GM19043 (cell line): ENCODE data around the gene EVX2.

Source experiments
- ATAC-seq: cut with Tn5 transposase; IDR thresholded peaks from one replicate; pipeline ENCODE4 v1.9.1; 2021; ENCODE audit warnings: low read depth; ENCODE audit not compliant: unreplicated experiment

EVX2 gene

DNA sequence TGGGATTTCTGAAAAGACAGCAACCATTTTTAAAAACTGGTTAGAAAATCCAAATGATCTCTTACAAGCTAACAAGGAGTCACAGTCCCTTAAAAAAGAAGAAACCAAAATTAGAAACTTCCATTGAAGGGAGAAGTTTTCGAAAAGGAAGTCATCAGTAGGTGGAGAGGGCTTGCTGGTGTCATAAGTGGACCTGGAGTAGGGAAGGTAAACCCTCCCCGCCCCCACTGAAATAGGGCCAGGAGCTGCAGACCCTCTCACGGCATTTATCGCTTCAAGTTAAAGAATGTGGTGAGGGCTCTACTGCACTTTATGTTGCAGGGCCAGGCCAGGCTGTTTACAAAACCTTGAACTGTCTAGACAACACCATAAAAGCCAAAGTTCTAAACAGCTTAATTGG is 26.2 kb upstream of the EVX2 start:
- no peak for ATAC-seq

DNA sequence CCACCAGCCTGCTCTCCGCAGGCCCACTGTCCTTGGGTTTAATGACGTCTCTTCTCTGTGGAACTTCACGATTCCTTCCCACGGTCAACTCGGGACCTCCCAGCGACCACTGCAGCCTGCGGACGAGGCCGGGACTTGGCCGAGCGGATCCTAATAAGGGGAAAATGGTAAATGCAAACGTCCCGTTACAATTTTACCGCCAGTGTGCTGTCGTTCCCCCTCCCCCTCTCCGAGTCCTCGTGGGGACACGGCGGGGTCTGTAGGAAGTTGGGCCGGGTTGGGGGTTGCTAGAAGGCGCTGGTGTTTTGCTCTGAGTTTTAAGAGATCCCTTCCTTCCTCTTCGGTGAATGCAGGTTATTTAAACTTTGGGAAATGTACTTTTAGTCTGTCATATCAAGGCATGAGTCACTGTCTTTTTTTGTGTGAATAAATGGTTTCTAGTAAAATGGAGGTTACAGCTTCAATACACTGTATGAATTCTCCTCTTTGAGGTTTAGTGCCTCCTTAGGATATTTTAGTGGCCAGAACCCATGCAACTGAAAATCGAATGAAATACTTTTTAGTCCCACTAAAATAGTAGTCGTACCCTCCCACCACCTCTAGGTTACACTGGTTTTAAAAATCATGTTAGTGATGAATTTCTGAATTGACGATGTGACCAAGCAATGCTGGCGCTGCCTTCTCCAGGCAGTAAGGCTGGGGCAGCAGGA is 25.6 kb upstream of the EVX2 start:
- no peak for ATAC-seq

DNA sequence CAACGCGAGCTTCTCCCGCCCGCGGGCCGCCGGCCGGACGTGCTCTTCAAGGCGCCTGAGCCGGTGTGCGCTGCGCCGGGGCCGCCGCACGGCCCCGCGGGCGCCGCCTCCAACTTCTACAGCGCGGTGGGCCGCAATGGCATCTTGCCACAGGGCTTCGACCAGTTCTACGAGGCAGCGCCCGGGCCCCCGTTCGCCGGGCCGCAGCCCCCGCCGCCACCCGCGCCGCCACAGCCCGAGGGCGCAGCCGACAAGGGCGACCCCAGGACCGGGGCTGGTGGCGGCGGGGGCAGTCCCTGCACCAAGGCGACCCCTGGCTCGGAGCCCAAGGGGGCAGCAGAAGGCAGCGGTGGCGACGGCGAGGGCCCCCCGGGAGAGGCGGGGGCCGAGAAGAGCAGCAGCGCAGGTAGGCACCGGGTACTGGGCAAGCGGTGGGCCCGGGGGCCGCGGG is 24.0 kb upstream of the EVX2 start:
- ATAC-seq = no peak

DNA sequence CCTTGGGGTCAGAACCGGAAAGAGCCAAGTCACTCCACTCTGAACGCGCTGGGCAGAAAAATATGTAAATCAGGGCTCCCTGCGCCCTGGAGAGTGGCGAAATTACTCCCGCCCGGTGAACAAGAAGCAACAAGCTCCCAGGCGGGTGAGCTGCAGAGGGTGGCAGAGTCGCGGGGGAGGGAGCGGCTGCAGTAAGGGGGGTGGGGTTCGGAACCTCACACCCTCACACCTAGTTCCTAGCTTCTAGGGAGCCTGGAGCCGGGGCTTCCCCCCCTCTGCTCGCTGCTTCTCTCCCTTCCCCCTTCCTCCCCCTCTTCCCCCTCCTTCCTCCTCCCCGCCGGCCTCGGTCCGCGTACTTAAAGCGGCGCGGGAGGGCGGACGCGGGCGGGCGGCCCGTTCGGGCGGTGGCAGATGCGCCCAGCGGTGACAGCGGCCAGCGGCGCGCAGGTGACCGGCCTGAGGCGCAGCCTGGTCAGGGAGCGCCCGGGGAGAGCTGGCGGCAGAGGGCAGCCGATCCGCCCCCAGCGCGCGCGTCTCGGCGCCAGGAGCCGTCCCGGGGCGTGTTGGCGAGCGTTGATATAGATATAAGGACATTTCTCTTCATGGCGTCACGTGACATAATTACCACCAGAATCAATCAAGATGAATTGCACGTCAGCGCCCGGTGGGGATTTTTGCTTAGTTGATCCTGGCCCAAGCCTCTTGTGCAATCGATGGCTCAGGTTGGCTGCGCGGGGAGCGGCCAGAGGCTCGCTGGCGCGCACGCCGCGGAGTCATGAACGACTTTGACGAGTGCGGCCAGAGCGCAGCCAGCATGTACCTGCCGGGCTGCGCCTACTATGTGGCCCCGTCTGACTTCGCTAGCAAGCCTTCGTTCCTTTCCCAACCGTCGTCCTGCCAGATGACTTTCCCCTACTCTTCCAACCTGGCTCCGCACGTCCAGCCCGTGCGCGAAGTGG is 23.1 kb upstream of the EVX2 start, which contains the start of gene HOXD11:
Gene HOXD11 (plus strand): TSS at position 700 of the 959 bp plus-strand sequence. CDS start 76 bp downstream, at position 776.
- no peak for ATAC-seq

DNA sequence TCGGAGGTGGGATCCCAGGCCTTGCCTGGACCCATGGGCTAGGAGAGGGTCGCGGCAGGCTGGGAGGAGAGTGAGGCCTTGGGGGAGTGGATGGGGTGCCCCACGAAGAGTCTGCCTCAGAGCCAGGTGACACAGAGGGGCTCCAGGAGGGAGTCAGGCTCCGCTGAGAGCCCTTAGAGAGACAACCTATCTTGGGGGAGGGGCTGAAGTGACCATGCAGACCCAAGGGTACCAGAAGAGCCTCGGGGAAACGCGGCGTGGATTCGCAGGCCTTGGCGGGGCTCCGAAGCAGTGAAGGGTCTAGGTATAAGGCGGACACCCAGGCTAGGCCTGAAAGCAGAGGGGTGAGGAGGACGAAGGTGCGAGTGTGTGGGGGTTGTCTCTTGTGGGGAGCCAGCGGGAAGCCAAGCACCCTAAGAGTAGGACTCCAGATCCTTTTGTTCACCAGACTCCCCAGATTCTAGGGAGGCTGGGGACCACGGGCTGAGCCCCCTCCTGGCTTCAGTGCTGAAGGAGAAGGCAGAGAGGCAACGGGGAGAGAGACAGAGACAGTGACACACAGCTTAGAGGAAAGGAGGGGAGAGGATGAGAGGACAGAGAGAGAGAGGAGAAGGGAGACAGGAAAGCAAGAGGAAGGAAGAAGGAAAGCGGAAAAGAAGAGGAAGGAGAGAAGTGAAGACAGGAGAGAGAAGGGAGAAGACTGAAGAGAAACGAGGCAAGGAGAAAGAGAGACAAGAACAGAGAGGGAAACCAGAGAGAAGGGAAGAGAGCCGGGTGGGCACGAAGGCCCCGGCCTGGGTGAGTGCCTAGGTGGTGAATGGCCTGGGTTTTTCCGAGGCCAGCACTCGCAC is 22.2 kb upstream of the EVX2 start:
- no peak for ATAC-seq

DNA sequence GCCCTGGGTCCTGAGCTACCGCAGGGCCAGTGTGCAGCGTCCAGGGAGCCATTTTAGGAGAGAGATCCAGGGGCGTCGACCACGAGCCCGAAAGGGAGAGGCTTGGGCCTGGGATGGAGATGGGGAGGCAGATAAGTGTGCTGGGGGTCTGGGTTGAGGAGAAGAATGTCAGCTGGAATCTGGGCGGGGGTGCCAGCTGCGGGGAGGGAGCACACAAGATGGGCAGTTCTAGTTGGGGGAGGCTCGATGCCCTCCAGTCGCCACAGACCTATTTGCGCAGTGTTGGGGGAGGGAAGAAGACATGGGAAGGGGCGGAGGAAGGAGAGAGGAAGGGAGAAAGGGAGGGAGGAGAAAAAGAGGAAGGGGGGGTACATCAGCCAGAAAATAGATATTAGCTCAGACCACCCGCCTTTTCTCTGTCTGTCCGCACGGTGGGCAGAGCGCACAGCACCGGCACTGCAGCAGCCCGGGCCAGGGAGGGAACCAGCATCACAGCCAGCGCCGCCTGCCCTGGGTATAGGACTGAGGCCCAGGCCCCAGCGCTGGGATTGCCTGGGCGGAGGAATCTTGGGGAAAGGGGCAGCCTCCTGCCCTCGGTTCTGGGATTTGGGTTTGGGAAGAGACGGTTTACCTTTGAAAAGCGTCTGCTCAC is 21.4 kb upstream of the EVX2 start:
- ATAC-seq = no peak

DNA sequence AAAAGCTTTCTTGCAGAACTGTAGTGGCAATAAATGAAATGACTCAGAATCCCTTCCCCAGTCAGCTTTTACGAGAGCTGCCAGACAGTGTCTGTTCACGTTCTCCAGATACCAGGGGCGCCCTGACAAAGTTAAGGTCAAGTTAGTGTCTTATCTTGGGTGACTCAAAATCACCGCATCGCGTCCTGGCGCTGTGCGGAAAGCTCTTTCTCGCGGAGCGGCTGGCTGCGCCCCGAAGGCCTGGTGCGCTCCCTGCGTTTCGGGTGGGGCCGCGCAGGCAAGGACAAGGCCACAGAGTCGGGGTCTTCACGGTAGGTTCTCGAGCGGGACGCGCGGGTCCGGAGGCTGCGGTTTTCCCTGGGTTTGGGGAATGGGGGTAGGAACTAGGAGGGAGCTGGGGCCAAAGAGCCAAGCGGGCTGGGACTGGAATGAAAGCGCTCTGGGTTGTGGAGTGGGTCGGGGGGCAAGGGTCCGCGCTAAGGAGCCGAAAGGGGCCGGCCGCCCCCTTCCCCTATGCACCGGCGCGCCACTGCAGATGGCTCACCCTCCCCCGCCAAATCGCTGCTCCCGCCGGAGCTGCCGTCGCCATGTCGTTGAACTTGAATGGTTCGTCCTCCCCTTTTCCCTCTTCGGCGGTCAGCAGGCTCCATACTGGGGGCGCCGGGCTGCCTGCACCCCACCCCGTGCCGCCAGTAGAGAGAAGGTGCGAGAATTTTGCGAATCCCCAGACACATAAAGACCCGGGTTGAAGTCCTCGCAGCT is 20.7 kb upstream of the EVX2 start:
- no peak for ATAC-seq

DNA sequence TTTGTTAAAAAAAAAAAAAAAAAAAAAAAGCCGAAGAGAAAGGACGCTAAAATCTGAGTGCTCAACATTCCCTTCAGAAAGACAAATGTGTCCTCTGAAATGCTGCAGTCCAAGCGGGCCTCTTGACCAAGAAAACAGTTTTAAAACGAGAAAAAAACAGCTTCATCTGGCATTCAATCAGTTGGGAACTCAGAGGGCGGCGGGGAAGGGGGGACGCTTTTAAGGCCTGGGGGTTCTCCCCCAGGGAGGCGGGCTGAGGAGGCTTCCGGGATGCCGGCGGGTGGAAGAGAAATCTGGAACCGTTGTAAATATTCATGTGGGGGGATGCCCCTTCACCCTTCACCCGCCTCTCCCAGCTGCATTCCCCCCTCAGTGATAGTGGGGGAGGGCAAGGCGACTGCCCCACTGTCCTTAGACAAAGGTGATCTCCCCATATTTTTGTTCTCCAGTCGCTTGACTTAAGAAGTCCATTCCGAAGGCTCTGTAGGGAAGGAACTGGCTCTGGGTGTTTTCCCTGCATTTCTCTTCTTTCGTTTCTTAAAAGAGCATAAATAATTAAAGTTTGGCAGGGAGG is 20.1 kb upstream of the EVX2 start:
- ATAC-seq = no peak

DNA sequence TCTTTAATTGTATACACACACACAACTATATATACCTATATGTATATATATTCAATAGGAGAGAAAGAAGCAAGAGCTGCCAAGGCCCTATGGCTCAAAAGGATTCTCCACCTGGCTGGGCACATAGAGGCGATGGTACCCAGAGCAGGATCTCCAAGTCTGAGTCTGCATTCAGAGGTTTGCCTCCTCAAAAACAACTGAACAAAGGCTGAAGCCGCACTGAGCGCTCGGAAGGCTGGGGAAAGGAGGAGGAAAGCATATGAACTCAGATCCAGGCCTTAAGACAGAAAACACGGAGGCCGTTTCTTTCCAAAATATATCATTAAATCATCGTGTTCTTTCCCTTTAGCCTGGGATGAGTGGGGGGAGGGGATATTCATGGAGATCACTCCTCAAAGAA is 19.4 kb upstream of the EVX2 start:
- ATAC-seq = no peak

DNA sequence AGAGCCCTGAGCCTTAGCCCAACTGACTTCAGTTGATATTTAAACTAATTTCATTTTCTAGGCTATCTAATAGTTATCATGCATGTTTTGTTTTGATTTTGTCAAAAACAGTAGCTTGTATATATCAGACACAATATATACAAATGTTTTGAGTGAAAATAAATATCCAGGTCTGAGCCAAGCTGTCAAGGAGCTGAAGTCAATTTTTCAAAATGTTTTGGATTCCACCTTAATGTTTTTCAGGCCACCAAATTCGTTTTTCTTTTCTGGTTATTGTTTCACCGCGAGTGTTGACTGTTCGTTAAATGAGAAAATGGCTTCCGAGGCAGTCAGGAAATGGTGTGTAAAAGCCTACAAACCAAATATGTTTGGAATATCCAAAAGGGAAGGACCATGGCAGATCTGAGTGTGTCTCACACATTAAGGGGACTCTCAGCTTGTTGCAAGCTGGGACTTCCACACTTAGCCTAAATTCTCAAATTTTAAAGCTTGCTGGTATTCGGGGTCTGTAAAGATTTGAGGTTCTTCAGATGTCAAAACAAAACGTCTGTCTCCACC is 18.6 kb upstream of the EVX2 start:
- no peak for ATAC-seq

DNA sequence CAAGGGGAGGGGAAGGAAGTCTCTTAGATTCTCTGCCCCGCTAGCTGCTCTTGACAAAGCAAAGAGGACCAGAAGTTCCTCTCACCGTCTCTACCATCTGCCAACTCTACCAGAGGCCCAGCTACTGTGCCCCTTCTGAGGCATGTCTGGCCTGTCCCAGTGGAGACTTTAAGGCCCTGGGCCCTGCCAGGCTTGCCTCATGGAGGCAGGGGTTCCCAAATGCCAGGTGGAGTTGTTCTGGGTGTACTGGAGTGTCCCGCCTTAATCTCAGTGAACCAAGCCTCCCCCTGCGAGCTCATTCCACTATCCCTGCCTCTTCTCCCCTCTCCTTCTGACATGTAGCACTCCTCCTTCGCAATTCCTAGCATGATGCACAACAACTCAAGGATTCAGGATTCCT is 18.1 kb upstream of the EVX2 start:
- ATAC-seq = no peak

DNA sequence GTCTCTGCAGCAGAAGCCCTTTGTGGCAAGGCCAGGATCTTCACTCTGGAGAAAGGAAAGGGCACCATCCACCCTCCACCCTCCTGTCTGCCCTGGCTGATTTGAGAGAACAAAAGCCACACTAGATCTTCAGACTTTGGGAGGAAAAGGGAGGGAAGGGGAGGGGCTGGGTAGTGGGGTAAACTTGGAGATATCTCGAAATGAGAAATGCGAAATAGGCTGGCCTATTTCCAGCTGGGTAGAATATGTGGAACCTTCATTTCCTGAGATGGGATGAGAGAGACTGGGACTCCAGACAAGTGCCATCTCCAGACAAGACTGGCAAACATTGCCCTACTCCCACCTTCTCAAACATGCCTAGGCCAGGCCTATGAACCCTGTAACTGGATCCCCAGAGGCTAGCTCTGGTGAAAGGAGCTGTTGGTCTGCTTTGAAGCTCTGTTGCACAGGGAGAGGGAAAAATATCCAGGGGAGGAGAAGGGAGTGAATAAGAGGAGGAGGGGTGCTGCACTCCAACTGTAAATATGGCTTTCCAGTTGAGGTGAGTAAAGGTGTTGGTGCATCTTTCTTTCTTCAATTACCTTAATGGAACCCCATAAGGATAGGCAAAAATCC is 17.6 kb upstream of the EVX2 start:
- no peak for ATAC-seq

DNA sequence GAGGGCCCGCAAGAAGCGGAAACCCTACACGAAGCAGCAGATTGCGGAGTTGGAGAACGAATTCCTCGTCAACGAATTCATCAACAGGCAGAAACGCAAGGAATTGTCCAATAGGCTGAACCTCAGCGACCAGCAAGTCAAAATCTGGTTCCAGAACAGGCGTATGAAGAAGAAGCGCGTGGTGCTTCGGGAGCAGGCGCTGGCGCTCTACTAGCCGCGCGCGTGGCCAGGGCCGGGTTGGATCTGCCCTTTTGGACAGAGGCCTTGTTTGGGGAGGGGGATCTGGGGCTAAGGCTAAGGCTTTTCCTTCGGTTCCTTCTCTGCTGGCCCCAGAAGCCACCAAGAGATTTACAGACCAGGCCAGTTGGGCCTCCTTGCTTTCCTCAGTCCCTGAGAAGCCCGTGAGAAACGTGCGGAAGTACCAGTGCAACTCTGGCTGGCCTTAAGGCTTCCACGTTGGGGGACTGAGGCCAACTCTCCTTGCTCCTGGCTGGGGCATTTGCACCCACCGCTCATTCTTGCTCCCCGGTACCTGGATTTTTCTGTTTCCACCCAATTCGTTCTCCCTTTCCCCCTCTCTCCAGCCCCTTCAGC is 16.9 kb upstream of the EVX2 start:
- ATAC-seq = no peak

DNA sequence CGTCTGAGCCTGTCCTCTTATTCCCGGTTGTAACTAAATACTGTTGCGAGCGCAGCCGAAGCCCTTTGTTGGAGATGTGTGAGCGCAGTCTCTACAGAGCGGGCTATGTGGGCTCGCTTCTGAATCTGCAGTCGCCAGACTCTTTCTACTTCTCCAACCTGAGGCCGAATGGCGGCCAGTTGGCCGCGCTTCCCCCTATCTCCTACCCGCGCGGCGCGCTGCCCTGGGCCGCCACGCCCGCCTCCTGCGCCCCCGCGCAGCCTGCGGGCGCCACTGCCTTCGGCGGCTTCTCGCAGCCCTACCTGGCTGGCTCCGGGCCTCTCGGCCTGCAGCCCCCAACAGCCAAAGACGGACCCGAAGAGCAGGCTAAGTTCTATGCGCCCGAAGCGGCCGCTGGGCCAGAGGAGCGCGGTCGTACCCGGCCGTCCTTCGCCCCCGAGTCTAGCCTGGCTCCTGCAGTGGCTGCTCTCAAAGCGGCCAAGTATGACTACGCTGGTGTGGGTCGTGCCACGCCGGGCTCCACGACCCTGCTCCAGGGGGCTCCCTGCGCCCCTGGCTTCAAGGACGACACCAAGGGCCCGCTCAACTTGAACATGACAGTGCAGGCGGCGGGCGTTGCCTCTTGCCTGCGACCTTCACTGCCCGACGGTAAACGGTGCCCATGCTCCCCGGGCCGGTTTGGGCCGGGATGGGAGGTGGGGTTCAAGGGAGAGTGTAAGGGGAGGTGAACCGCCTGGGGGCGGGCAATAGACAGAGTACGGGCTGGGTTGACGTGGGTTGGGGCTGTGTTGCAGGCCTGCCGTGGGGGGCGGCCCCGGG is 16.2 kb upstream of the EVX2 start, which contains the start of gene HOXD12:
Gene HOXD12 (plus strand): TSS at position 68 of the 819 bp plus-strand sequence. CDS start 7 bp downstream, at position 75.
- ATAC-seq = no peak

DNA sequence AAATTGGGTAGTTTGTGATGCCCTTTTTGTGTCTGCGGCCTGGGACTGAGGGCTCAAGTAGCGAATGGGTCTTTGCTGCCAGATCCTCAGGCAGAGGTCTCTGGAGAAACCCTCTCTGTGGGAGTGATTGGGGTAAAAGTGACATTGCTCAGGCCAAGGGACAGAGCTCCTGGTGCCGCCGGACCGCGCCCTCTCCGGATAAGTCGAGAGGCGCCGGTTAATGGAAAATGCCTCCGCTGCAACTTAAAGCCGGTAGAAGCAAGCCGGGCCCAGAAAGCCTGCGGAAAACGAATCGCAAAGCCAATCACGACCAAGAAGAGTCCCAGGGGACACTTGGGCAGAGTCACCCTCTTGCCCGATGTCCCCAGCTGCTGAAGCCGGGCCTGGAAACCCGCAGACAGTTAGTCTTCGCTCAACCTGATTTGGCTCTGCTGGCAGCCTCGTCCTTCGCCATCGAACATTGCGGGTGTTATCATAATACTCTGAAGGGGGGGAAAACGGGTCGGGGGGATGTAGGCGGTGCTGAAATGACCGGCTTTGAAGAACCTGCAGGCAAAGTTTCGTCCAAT is 15.5 kb upstream of the EVX2 start:
- ATAC-seq = no peak

DNA sequence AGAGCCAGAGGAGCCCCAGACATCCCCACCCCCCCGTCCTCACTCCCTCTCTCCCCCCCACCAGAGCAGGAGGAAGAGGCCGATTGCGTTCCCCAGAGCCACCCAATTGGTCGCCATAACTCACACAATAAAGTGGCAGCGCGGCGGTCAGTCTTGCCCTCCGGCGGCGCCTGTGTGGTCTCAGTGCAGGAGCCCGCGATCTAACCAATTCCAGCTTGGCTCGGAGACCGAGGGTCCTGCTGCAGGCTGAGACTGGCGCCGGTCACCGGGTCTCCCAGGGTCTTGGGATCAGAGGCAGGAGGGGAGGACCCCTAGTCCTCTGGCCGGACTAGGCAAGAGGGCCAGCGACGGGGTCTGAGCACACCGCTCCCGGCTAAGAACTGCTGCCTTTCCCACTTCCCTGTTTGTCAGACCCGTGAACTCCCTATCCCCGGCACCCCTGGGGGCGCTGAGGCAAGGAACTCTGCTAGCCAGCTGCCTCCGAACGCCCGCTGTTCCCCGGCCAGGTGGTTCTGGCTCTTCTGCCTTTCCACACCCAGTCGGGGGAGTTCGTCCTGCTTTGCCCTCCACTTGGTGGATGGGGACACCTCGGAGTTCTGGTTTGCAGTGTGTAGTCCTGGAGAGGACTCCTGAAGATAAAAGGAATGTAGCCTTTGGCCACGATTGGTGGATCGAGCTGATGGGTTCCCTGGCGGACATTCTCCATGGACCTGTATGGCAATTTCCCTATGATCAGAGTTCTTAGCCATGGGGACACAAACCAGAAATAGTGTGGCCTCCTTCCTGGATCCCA is 14.8 kb upstream of the EVX2 start:
- no peak for ATAC-seq
